ENCODE data around the gene MEGF6.
"Not testable (repeated sequence)": the region's sequence is repeated elsewhere in the genome, so short reads cannot be mapped to it uniquely, and the experiment has no call there.

The MEGF6 gene

GRCh38 chr1:3629561-3630160 is 18.4 kb upstream of the MEGF6 start:
- DNase-seq: no peak

GRCh38 chr1:3628445-3628844 is 17.1 kb upstream of the MEGF6 start:
- no peak for DNase-seq

- no peak for DNase-seq
Observed at GRCh38 chr1:3627515-3628253, 16.4 kb upstream of the MEGF6 start.

- no peak for DNase-seq
Observed at GRCh38 chr1:3626025-3626424, 14.7 kb upstream of the MEGF6 start.

GRCh38 chr1:3625151-3625907 is 14.0 kb upstream of the MEGF6 start:
- DNase-seq: no peak

- peak; percentile 96 for DNase-seq
Observed at GRCh38 chr1:3624200-3625136, 13.2 kb upstream of the MEGF6 start, which contains the start of gene TPRG1L. Gene TPRG1L (plus strand): TSS chr1:3625015. CDS start chr1:3625073, 58 bp downstream.

GRCh38 chr1:3623441-3624199 is 12.3 kb upstream of the MEGF6 start:
- no peak for DNase-seq

- DNase-seq: not testable (repeated sequence)
Observed at GRCh38 chr1:3622102-3622501, 10.8 kb upstream of the MEGF6 start.

- peak; percentile 41 for DNase-seq
Observed at GRCh38 chr1:3621151-3621671, 9.9 kb upstream of the MEGF6 start.

- DNase-seq: no peak
Observed at GRCh38 chr1:3620708-3621107, 9.4 kb upstream of the MEGF6 start.

- peak; percentile 73 for DNase-seq
Observed at GRCh38 chr1:3618881-3619671, 7.8 kb upstream of the MEGF6 start.

GRCh38 chr1:3618531-3618880 is 7.2 kb upstream of the MEGF6 start:
- DNase-seq: no peak

- no peak for DNase-seq
Observed at GRCh38 chr1:3617806-3618345, 6.6 kb upstream of the MEGF6 start.

- DNase-seq: no peak
Observed at GRCh38 chr1:3616861-3617260, 5.6 kb upstream of the MEGF6 start.

- no peak for DNase-seq
Observed at GRCh38 chr1:3614755-3615742, 3.7 kb upstream of the MEGF6 start.

- DNase-seq: no peak
Observed at GRCh38 chr1:3612123-3612522, 815 bp upstream of the MEGF6 start.

GRCh38 chr1:3610527-3611169 is 660 bp downstream of the MEGF6 start:
- DNase-seq: peak; percentile 98

- DNase-seq: no peak
Observed at GRCh38 chr1:3609769-3610526, 1.4 kb downstream of the MEGF6 start.
